Body of pancreas (tissue), 4 donors: ENCODE data around the gene ACSBG1. TPM values are rescaled to one million over a fixed set of nuclear protein-coding genes. Genes with fewer than 3 reads are reported as not detected.

Experiments used
- ATAC-seq: fragments of 150-250 bp; one replicate; pipeline ENCODE4 v1.9.1; 2016
- DNase-seq, 4 donors: peaks; one replicate each; pipeline ENCODE4 v3.0.0-alpha.2; 2019
- H3K27ac ChIP-seq, 4 donors: fragments of 200-600 bp; sonication (generic); 1 replicate in 3 of 4; 2 replicates in 1 of 4; pipeline versions ENCODE4 v1.5.1 to v1.6.1; 2016 to 2019; ENCODE audit warnings: mild to moderate bottlenecking in 1 of 4, mixed read lengths in 1 of 4, moderate library complexity in 1 of 4
- H3K27me3 ChIP-seq, 2 donors: fragments of 200-600 bp; sonication (generic); one replicate each; pipeline ENCODE4 v1.6.0; 2016; ENCODE audit warnings: mild to moderate bottlenecking in 1 of 2
- H3K36me3 ChIP-seq, 2 donors: fragments of 200-600 bp; sonication (generic); replicated peaks in 1 of 2; 2 replicates each; pipeline ENCODE4 v1.5.1; 2016; ENCODE audit warnings: low read depth in 2 of 2; ENCODE audit not compliant: insufficient read depth in 1 of 2
- H3K4me1 ChIP-seq: fragments of 200-600 bp; sonication (generic); one replicate; pipeline ENCODE4 v1.6.0; 2016
- H3K4me3 ChIP-seq, 2 donors: fragments of 200-600 bp; sonication (generic); 1 replicate in 1 of 2; 2 replicates in 1 of 2; pipeline ENCODE4 v1.5.1; 2016 to 2019
- H3K9me3 ChIP-seq, 3 donors: fragments of 200-600 bp; sonication (generic); 1 replicate in 2 of 3; 2 replicates in 1 of 3; pipeline ENCODE4 v1.5.1; 2016
- POLR2A ChIP-seq, 3 donors: fragments of 450-650 bp; IDR thresholded peaks; one replicate each; pipeline ENCODE4 v1.6.1; 2016; ENCODE audit warnings: antibody characterized with exemption in 3 of 3, mild to moderate bottlenecking in 2 of 3
- WGBS, 2 donors: methylation state at CpG; one replicate each; pipeline ENCODE4 v1.1.5; 2017; 5-methylcytosine and 5-hydroxymethylcytosine counted together
- intact Hi-C: fragments of 100-400 bp; cut with DNase I; formaldehyde crosslinking; loops from one replicate; pipeline ENCODE4 v1.15.1; 2023
- total RNA-seq, 2 donors: library from RNA; depleted of rRNA; stranded (reverse); fragments of >200 nt; gene quantifications; one replicate each; pipeline ENCODE4 v1.1.0, GENCODE V29; 2016
- TF ChIP-seq, protein P1 (sequence below), 7 experiments: fragments of 450-650 bp in 4 of 7; fragments of 200-600 bp in 3 of 7; sonication (generic) in 3 of 7; IDR thresholded peaks; one replicate each; pipeline ENCODE4 v1.5.1; 2016 to 2019; ENCODE audit warnings: antibody characterized with exemption in 7 of 7

ACSBG1 gene, protein sequence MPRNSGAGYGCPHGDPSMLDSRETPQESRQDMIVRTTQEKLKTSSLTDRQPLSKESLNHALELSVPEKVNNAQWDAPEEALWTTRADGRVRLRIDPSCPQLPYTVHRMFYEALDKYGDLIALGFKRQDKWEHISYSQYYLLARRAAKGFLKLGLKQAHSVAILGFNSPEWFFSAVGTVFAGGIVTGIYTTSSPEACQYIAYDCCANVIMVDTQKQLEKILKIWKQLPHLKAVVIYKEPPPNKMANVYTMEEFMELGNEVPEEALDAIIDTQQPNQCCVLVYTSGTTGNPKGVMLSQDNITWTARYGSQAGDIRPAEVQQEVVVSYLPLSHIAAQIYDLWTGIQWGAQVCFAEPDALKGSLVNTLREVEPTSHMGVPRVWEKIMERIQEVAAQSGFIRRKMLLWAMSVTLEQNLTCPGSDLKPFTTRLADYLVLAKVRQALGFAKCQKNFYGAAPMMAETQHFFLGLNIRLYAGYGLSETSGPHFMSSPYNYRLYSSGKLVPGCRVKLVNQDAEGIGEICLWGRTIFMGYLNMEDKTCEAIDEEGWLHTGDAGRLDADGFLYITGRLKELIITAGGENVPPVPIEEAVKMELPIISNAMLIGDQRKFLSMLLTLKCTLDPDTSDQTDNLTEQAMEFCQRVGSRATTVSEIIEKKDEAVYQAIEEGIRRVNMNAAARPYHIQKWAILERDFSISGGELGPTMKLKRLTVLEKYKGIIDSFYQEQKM
- not detected for total RNA-seq

DNA sequence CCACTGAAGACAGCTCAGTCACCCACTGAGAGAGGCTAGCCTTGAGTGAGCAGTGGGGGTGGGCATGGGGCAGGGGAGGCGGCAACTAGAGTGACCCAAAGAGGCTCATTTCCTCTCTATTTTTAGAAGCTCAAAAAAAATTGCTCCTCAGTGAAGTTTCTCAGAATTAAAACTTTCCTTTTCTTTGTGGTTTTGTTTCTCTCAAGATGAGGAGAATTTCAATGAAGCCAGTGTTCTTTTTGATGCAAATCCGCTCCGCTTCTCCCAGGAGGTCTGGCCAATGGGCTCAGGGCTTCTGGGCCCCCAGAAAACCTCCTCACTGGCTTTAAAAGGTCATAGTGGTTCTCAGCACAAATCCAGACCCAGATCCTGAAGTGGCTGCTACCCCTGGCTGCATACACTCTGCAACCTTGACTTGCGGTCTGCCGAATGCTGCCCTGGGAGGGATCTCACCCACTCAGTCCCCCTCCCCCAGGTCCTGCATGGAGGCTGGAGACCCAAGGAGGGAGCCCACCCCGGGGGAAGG lies at the start of gene ACSBG1:
Gene ACSBG1, minus strand, starts transcription at position 51 of the 526 bp plus-strand sequence. CDS start 64 bp downstream, outside the sequence.
- H3K4me1 ChIP-seq, result no peaks in the 10 kb centered on the region
- WGBS, 2 donors, result 68 to 74% methylated on average over 4 to 6 of the region's 6 CpGs
- intact Hi-C loops, result no loop called here

DNA sequence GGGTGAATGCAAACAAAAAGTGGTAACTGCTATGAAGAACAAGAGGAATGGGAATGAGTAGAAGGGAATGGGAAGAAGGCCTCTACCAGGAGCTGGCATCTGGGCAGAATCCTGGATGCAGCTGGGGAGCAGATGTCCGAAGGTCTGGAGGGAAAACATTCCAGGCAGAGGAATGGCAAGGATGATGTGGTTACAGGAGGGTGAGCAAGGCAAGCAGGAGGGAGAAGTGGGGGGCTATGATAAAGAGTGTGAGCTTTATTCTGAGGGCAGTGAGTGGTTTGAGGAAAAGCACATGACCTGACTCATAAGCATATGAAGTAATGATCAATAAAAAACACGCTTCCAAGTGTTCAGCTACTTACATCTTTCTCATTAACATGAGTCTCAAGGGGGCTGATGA lies 48.0 kb upstream of the ACSBG1 start:
- WGBS, 2 donors, result 91 to 94% methylated on average over 2 of the region's 2 CpGs
- Histone ChIP-seq H3K27ac (no peak overlapping the region), H3K36me3 (peaks cover 0 to 12% of the 10 kb centered on the region in 2 donors), H3K4me1 (no peaks in the 10 kb centered on the region), H3K4me3 (no peak overlapping the region), H3K9me3 (no peaks in the 10 kb centered on the region), H3K27me3 (no peaks in the 10 kb centered on the region)
- intact Hi-C loops, result no loop called here
- no peak for ATAC-seq
- TF ChIP-seq, protein P1, sequence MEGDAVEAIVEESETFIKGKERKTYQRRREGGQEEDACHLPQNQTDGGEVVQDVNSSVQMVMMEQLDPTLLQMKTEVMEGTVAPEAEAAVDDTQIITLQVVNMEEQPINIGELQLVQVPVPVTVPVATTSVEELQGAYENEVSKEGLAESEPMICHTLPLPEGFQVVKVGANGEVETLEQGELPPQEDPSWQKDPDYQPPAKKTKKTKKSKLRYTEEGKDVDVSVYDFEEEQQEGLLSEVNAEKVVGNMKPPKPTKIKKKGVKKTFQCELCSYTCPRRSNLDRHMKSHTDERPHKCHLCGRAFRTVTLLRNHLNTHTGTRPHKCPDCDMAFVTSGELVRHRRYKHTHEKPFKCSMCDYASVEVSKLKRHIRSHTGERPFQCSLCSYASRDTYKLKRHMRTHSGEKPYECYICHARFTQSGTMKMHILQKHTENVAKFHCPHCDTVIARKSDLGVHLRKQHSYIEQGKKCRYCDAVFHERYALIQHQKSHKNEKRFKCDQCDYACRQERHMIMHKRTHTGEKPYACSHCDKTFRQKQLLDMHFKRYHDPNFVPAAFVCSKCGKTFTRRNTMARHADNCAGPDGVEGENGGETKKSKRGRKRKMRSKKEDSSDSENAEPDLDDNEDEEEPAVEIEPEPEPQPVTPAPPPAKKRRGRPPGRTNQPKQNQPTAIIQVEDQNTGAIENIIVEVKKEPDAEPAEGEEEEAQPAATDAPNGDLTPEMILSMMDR (IDR thresholded peaks at IDR 0.05), result no peak
- TF ChIP-seq POLR2A (IDR thresholded peaks at IDR 0.05), result no peak
- no peak for DNase-seq

More for the DNA sequence above, at the start of gene ACSBG1:
- Histone ChIP-seq H3K9me3 (no peaks in the 10 kb centered on the region), H3K36me3 (no peaks in the 10 kb centered on the region), H3K27me3 (no peaks in the 10 kb centered on the region), H3K27ac (no peak within 1 kb of the TSS), H3K4me3 (no peak within 1 kb of the TSS)
- ATAC-seq, result no peak
- no peak for DNase-seq
- no peak for TF ChIP-seq POLR2A (IDR thresholded peaks at IDR 0.05)
- TF ChIP-seq, protein P1 (IDR thresholded peaks at IDR 0.05), result no peak

DNA sequence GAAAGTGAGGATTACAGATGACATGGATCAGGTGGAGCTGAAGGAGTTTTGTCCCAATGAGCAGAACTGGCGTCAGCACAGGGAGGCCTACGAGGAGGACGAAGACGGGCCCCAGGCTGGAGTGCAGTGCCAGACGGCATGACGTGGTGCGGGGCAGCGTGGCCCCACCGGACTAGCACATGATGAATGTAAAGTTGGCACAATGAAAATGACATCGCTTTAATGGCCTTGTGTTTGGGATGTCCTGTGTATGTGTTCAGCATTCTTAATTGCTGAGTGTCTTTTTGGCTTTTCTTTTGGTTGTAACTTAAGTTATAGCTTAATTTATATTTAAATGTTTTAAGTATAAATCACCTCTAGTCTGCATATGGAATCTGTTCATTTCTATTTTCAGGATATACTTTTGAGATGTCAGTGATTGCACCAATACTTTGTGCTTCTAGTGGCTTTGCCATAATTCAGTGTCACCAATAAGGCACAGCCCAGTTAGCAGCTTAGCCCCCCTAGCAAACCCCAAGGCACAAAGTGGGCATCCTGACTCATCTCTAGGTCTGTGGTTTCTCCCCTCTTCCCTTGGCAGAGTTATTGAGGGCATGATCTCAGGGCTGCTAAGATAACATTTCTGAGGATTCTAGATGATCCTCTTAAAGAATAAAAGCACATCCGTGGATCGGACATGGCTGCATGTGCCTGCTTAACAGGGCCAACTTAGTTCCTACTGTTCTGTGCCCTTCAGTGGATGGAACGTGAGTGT lies 46.1 kb upstream of the ACSBG1 start:
- DNase-seq (no peak), ATAC-seq (no peak)
- 95% methylated on average over 13 of the region's 13 CpGs for WGBS, 2 donors
- H3K9me3 ChIP-seq, result no peaks in the 10 kb centered on the region
- no peak overlapping the region for H3K4me3 ChIP-seq
- peaks cover 0 to 11% of the 10 kb centered on the region in 2 donors for H3K36me3 ChIP-seq
- TF ChIP-seq, protein P1 (IDR thresholded peaks at IDR 0.05), result no peak
- TF ChIP-seq POLR2A (IDR thresholded peaks at IDR 0.05), result no peak
- H3K27ac ChIP-seq, result no peak overlapping the region
- H3K27me3 ChIP-seq, result no peaks in the 10 kb centered on the region
- no peaks in the 10 kb centered on the region for H3K4me1 ChIP-seq
- intact Hi-C loops, result no loop called here

DNA sequence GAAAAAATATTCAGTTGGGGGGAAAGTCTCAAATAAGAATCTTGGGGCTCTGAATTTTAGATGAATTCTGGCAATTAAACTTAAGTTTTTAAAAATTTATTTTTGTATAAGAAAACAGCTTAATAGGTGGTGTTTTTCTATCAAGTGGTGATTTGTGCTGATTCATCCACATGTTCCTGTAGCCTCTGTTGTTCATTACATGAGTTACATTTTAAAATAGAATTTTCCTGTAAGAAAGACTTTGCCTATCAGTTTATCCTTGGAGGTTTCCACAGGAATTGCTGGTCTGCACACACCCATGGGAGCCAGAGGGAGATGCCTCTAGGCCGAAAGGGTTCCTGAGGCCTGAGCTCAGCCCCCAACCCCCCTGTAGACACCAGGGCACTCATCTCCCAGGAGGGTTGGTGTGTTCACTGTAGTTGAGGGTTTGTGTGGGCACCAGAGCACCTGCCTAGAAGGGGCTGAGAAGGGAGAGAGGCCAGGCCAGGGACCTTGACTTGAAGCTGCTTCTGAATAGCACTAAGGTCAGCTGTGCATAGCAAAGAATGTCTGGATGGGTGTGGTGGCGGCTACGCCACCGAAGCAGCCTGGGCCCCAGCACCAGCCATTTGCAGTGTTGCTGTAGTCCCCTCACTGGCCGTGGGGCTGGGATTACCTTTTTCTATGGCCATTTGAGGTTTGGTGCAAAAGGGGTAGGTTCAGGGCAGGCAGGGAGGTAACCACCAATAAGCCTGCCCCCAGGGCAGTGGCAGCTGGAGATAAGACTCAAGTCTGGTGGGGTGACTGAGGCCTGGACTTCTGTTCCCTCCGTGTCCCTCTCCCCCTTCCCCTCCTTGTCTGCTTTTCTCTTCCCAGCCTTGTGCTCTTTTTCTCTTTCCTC lies 41.9 kb upstream of the ACSBG1 start:
- Histone ChIP-seq H3K4me1 (no peaks in the 10 kb centered on the region), H3K4me3 (no peak overlapping the region), H3K36me3 (peaks cover 0 to under 1% of the 10 kb centered on the region in 2 donors), H3K9me3 (no peaks in the 10 kb centered on the region), H3K27me3 (no peaks in the 10 kb centered on the region), H3K27ac (no peak overlapping the region)
- intact Hi-C loops, result no loop called here
- DNase-seq (no peak), ATAC-seq (no peak)
- WGBS, 2 donors, result 84 to 92% methylated on average over 6 of the region's 6 CpGs
- TF ChIP-seq, protein P1 (IDR thresholded peaks at IDR 0.05), result no peak
- TF ChIP-seq POLR2A (IDR thresholded peaks at IDR 0.05), result no peak
